ENCODE results near the gene CHDH. TPM values are rescaled to one million over a fixed set of nuclear protein-coding genes. Genes with fewer than 3 reads are reported as not detected.

CHDH gene
- total and polyA plus RNA-seq, 2 donors (not counting 3 experiments of a cell fraction or from before 2014, with no cell fraction given): 0.04 to 0.06 TPM

DNA sequence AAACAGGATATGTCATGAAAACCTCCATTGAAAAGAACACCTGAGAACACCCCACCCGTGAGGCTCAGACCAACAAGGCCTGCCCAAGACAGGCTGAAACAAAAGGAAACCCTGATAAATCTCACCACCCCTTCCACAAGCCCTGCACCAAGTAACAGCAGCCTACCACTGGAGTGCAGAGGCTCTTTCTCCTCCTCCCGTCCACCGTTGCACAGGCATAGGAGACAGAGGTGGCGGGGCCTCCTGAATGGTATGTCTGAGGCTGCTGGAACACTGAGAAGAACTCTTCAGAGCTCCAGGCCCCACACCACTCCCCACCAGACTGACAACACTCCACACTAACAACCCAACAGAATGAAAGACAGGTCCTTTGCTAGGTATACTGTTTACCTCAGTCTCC, 21.4 kb downstream of the CHDH start:
- no peak for FAIRE-seq
- H3K4me2 ChIP-seq (ENCODE audit: insufficient read depth, low read length): no peak overlapping the region
- H3K9me3 ChIP-seq (replicated peaks; ENCODE audit: control insufficient read depth, insufficient read depth, low read length): no peaks in the 10 kb centered on the region
- H3K27ac ChIP-seq (ENCODE audit: insufficient read depth, low read depth, low read length): no peak overlapping the region
- ChIA-PET CTCF (no interaction called here), POLR2A (no interaction called here)
- no peaks in the 10 kb centered on the region for H4K20me1 ChIP-seq (replicated peaks; ENCODE audit: control insufficient read depth, extremely low read depth, insufficient read depth, low read length)
- no peak for TF ChIP-seq FOS (IDR thresholded peaks at IDR 0.05; ENCODE audit: borderline replicate concordance, insufficient read depth, low read length)
- no peak for TF ChIP-seq MYC (IDR thresholded peaks at IDR 0.05; ENCODE audit: low read depth, low read length)
- TF ChIP-seq CTCF (IDR thresholded peaks at IDR 0.05; ENCODE audit: extremely low read depth in 1 of 2, insufficient read depth in 1 of 2, low read depth in 1 of 2, low read length in 2 of 2): no peak
- TF ChIP-seq POLR2A (IDR thresholded peaks at IDR 0.05; ENCODE audit: low read depth, low read length): no peak
- no peak for TF ChIP-seq JUN (IDR thresholded peaks at IDR 0.05; ENCODE audit: borderline replicate concordance, insufficient read depth, insufficient read length, low read depth)
- no peak for TF ChIP-seq GATA2 (IDR thresholded peaks at IDR 0.05; ENCODE audit: insufficient read depth, insufficient read length, low read depth, low read length)
- TF ChIP-seq, protein P1, sequence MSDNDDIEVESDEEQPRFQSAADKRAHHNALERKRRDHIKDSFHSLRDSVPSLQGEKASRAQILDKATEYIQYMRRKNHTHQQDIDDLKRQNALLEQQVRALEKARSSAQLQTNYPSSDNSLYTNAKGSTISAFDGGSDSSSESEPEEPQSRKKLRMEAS (IDR thresholded peaks at IDR 0.05; ENCODE audit: insufficient read depth, insufficient read length): no peak
- no peak for TF ChIP-seq POLR2AphosphoS5 (IDR thresholded peaks at IDR 0.05; ENCODE audit: insufficient read depth, low read depth, low read length)
- TF ChIP-seq EZH2 (IDR thresholded peaks at IDR 0.05; ENCODE audit: borderline replicate concordance, low read depth, low read length, severe bottlenecking): no peak
- no peaks in the 10 kb centered on the region for H3K79me2 ChIP-seq (ENCODE audit: control insufficient read depth, insufficient read depth, low read length)
- H2AFZ ChIP-seq (ENCODE audit: low read depth, low read length): no peak overlapping the region
- H3K4me3 ChIP-seq (replicated peaks in 1 of 3; ENCODE audit: insufficient read depth in 1 of 3, low read depth in 1 of 3, low read length in 3 of 3): no peak overlapping the region
- no peaks in the 10 kb centered on the region for H3K4me1 ChIP-seq (ENCODE audit: control insufficient read depth, extremely low read depth, insufficient read depth, low read length)
- intact Hi-C loops (cut with micrococcal nuclease) (no loop called here), dilution Hi-C loops (cut with MboI; ENCODE audit: extremely low pct_ligation_motif_present, low sequenced_read_pairs) (no loop called here)
- no peak for DNase-seq (ENCODE audit: low read depth, low spot score)
- no TSS peak for BruUV-seq (replicated peaks)
- no peak overlapping the region for H3K9ac ChIP-seq (replicated peaks; ENCODE audit: extremely low read depth, insufficient read depth, low read length)
- H3K9me1 ChIP-seq (replicated peaks; ENCODE audit: control insufficient read depth, extremely low read depth, insufficient read depth, low read length): no peaks in the 10 kb centered on the region
- H3K36me3 ChIP-seq (ENCODE audit: control insufficient read depth in 2 of 2, extremely low read depth in 1 of 2, insufficient read depth in 2 of 2, low read length in 2 of 2): no peaks in the 10 kb centered on the region
- H3K27me3 ChIP-seq (ENCODE audit: control insufficient read depth in 2 of 2, insufficient read depth in 2 of 2, low read length in 2 of 2): no peaks in the 10 kb centered on the region
